ENCODE measurements around the gene ODF2.

- TF ChIP-seq CREB5 (CRISPR knock-in tag; IDR thresholded peaks at IDR 0.05; ENCODE audit: low read depth), result no peak
- TF ChIP-seq ISL1 (CRISPR knock-in tag; IDR thresholded peaks at IDR 0.05), result no peak
- TF ChIP-seq CSDC2 (CRISPR knock-in tag; IDR thresholded peaks at IDR 0.05), result no peak
- no peak for TF ChIP-seq ARNTL (CRISPR knock-in tag; IDR thresholded peaks at IDR 0.05; ENCODE audit: borderline replicate concordance, low read depth)
- no peak for TF ChIP-seq ZFP3 (CRISPR knock-in tag; IDR thresholded peaks at IDR 0.05)
- no peak for TF ChIP-seq ZNF565 (CRISPR knock-in tag; conservative IDR thresholded peaks at IDR 0.05; ENCODE audit: low read depth)
- TF ChIP-seq ESRRG (CRISPR knock-in tag; IDR thresholded peaks at IDR 0.05), result no peak
- TF ChIP-seq CSRNP3 (CRISPR knock-in tag; IDR thresholded peaks at IDR 0.05), result no peak
- no peak for TF ChIP-seq POU6F1 (CRISPR knock-in tag; IDR thresholded peaks at IDR 0.05; ENCODE audit: borderline replicate concordance, low read depth)
- TF ChIP-seq GLIS3 (CRISPR knock-in tag; IDR thresholded peaks at IDR 0.05), result no peak
- no peak for TF ChIP-seq ZFP30 (CRISPR knock-in tag; IDR thresholded peaks at IDR 0.05)
- TF ChIP-seq PATZ1 (CRISPR knock-in tag; IDR thresholded peaks at IDR 0.05; ENCODE audit: borderline replicate concordance), result no peak
These were observed 25.8 kb downstream of the ODF2 start for GRCh38 chr9:128481561-128481960.
